Ovary (tissue), 3 donors: ENCODE data around the gene VBP1.

ENCODE experiments used
- EP300 ChIP-seq: sonication (generic); formaldehyde crosslinking; IDR thresholded peaks from one replicate; pipeline ENCODE4 v1.6.1; 2017; ENCODE audit warnings: antibody characterized with exemption
- POLR2A ChIP-seq: fragments of 450-650 bp; IDR thresholded peaks from one replicate; pipeline ENCODE4 v1.6.1; 2017; ENCODE audit warnings: antibody characterized with exemption, mild to moderate bottlenecking, moderate library complexity
- TF ChIP-seq, protein P1 (sequence below), 3 donors: fragments of 450-650 bp in 2 of 3; fragments of 200-600 bp in 1 of 3; IDR thresholded peaks; one replicate each; pipeline versions ENCODE4 v1.5.1 to v1.8.0; 2016 to 2022; ENCODE audit warnings: antibody characterized with exemption in 3 of 3, mild to moderate bottlenecking in 1 of 3
- donor health status: DM: no; HTN: no; CAD: no.

DNA sequence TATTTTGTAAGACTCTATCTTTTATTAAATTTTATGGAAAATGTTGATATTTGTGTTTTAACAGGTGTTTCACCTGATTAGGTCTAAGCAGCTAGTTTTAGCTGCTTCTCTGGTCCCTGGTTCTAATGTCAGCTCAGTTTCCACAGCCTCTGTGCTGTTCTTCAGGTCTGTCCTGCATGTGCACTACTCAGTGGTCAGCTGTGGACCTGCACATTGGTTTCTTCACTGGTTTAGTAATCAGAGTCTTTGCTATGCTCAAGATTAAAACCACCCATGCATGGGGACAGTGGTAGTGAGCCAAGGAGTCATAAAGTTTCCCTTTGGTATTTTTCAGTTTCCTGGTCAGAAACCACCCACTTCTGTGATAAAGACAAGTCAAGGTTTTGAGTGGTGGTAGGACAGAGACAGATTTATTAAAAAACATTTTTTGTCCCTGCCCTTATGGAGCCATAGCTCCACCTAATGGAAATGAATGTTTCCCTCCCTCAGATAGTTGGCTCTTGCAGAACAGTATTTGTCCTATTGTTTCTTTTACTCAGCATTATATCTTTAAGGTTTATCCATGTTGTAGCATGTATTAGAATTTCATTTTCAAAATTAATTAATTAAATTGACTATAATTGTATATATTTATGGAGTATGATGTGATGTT is 36.8 kb upstream of the VBP1 start:
- TF ChIP-seq, protein P1, sequence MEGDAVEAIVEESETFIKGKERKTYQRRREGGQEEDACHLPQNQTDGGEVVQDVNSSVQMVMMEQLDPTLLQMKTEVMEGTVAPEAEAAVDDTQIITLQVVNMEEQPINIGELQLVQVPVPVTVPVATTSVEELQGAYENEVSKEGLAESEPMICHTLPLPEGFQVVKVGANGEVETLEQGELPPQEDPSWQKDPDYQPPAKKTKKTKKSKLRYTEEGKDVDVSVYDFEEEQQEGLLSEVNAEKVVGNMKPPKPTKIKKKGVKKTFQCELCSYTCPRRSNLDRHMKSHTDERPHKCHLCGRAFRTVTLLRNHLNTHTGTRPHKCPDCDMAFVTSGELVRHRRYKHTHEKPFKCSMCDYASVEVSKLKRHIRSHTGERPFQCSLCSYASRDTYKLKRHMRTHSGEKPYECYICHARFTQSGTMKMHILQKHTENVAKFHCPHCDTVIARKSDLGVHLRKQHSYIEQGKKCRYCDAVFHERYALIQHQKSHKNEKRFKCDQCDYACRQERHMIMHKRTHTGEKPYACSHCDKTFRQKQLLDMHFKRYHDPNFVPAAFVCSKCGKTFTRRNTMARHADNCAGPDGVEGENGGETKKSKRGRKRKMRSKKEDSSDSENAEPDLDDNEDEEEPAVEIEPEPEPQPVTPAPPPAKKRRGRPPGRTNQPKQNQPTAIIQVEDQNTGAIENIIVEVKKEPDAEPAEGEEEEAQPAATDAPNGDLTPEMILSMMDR (IDR thresholded peaks at IDR 0.05), result no peak
- no peak for TF ChIP-seq POLR2A
- TF ChIP-seq EP300, result no peak
